A549 (cell line): Measurements from ENCODE around the gene SLC25A39.

Source experiments
- CTCF ChIP-seq: fragments of >200 bp; sonication (Bioruptor Twin); formaldehyde crosslinking; IDR thresholded peaks from 3 replicates; pipeline ENCODE4 v1.5.1; 2016
- E2F6 ChIP-seq: IDR thresholded peaks from 2 replicates; pipeline ENCODE4 v1.6.1; 2012; ENCODE audit warnings: low read depth, borderline replicate concordance
- PHF8 ChIP-seq: fragments of 200-600 bp; sonication (generic); IDR thresholded peaks from 2 replicates; pipeline ENCODE4 v1.6.1; 2016; ENCODE audit warnings: low read depth, mild to moderate bottlenecking, antibody characterized with exemption, moderate library complexity, borderline replicate concordance

- TF ChIP-seq E2F6 (no peak), CTCF (no peak), PHF8 (no peak)
Observed at GRCh38 chr17:44287651-44288050, 37.0 kb downstream of the SLC25A39 start.
